ENCODE measurements around the gene COG7. TPM values are rescaled to one million over a fixed set of nuclear protein-coding genes. Genes with fewer than 3 reads are reported as not detected.

Gene COG7
- polyA plus RNA-seq, 1 experiment: 19.6 TPM

GRCh38 chr16:23348579-23349469 lies 104.2 kb downstream of the COG7 start:
- no peak overlapping the region for H3K27ac ChIP-seq (ENCODE audit: low read depth, low read length)
- H3K9me3 ChIP-seq (ENCODE audit: control insufficient read depth, insufficient read depth, low read length): no peaks in the 10 kb centered on the region
- 0 out of 2 replicates have a peak, but pooled peaks have one; percentile 19 for TF ChIP-seq CTCF (IDR thresholded peaks at IDR 0.05; ENCODE audit: low read depth, low read length)
- ChIA-PET CTCF (no interaction called here), POLR2A (no interaction called here)
- H3K4me3 ChIP-seq (ENCODE audit: low read depth, low read length): no peak overlapping the region
- no peak for DNase-seq (ENCODE audit: low read depth, low spot score)
- no peaks in the 10 kb centered on the region for H3K27me3 ChIP-seq (ENCODE audit: control insufficient read depth, insufficient read depth, low read length)

- no peak for TF ChIP-seq CTCF (IDR thresholded peaks at IDR 0.05; ENCODE audit: low read depth, low read length)
- no peaks in the 10 kb centered on the region for H3K27me3 ChIP-seq (ENCODE audit: control insufficient read depth, insufficient read depth, low read length)
- POLR2A ChIA-PET: no interaction called here
- no peak overlapping the region for H3K4me3 ChIP-seq (ENCODE audit: low read depth, low read length)
- H3K27ac ChIP-seq (ENCODE audit: low read depth, low read length): no peak overlapping the region
- CTCF ChIA-PET: interaction anchor here (0.6 kb wide), 1 partner anchor 11 kb away, joined by 3 read pairs; no protein-coding TSS in a partner anchor
- no peak for DNase-seq (ENCODE audit: low read depth, low spot score)
- H3K9me3 ChIP-seq (ENCODE audit: control insufficient read depth, insufficient read depth, low read length): no peaks in the 10 kb centered on the region
Observed at GRCh38 chr16:23345237-23345636, 107.8 kb downstream of the COG7 start.

GRCh38 chr16:23343643-23344612 lies 109.1 kb downstream of the COG7 start:
- DNase-seq (ENCODE audit: low read depth, low spot score): no peak
- Histone ChIP-seq H3K4me3 (ENCODE audit: low read depth, low read length) (no peak overlapping the region), H3K27ac (ENCODE audit: low read depth, low read length) (no peak overlapping the region), H3K9me3 (ENCODE audit: control insufficient read depth, insufficient read depth, low read length) (no peaks in the 10 kb centered on the region), H3K27me3 (ENCODE audit: control insufficient read depth, insufficient read depth, low read length) (no peaks in the 10 kb centered on the region)
- no peak for TF ChIP-seq CTCF (IDR thresholded peaks at IDR 0.05; ENCODE audit: low read depth, low read length)
- CTCF ChIA-PET: no interaction called here
- POLR2A ChIA-PET: no interaction called here

GRCh38 chr16:23342083-23342640 lies 110.8 kb downstream of the COG7 start:
- Histone ChIP-seq H3K27ac (ENCODE audit: low read depth, low read length) (no peak overlapping the region), H3K4me3 (ENCODE audit: low read depth, low read length) (no peak overlapping the region), H3K27me3 (ENCODE audit: control insufficient read depth, insufficient read depth, low read length) (no peaks in the 10 kb centered on the region), H3K9me3 (ENCODE audit: control insufficient read depth, insufficient read depth, low read length) (no peaks in the 10 kb centered on the region)
- ChIA-PET POLR2A (no interaction called here), CTCF (interaction anchor here (1.3 to 1.5 kb wide), 2 partner anchors 92 to 94 kb away, joined by 3 read pairs; no protein-coding TSS in a partner anchor)
- TF ChIP-seq CTCF (IDR thresholded peaks at IDR 0.05; ENCODE audit: low read depth, low read length): no peak
- DNase-seq (ENCODE audit: low read depth, low spot score): no peak
